Thymus (tissue), 14 donors: Measurements from ENCODE around the gene TMIGD2. TPM values are rescaled to one million over a fixed set of nuclear protein-coding genes. Genes with fewer than 3 reads are reported as not detected.
"Not testable (repeated sequence)": the region's sequence is repeated elsewhere in the genome, so short reads cannot be mapped to it uniquely, and the experiment has no call there.

Experiments used
- DNase-seq, 9 donors: peaks; one replicate each; pipeline ENCODE4 v3.0.0-alpha.2; 2013; ENCODE audit warnings: low spot score in 9 of 9, low read depth in 6 of 9, missing footprints in 1 of 9
- H3K27ac ChIP-seq, 2 donors: one replicate each; pipeline ENCODE4 v1.5.1; 2013; ENCODE audit warnings: control low read depth in 1 of 2, low read depth in 1 of 2, low read length in 1 of 2, mild to moderate bottlenecking in 1 of 2, moderate library complexity in 1 of 2
- H3K27me3 ChIP-seq, 2 donors: one replicate each; pipeline ENCODE4 v1.5.1; 2013; ENCODE audit warnings: low read length in 1 of 2; ENCODE audit not compliant: control insufficient read depth in 2 of 2, insufficient read depth in 1 of 2
- H3K36me3 ChIP-seq, 2 donors: one replicate each; pipeline ENCODE4 v1.5.1; 2013; ENCODE audit warnings: low read length in 1 of 2, mild to moderate bottlenecking in 1 of 2, moderate library complexity in 1 of 2; ENCODE audit not compliant: control insufficient read depth in 2 of 2, insufficient read depth in 2 of 2
- H3K4me1 ChIP-seq, 2 donors: one replicate each; pipeline ENCODE4 v1.5.1; 2013; ENCODE audit warnings: low read length in 2 of 2; ENCODE audit not compliant: control insufficient read depth in 2 of 2, insufficient read depth in 2 of 2
- H3K4me3 ChIP-seq, 2 donors: one replicate each; pipeline ENCODE4 v1.5.1; 2013; ENCODE audit warnings: low read length in 2 of 2, control low read depth in 1 of 2, mild to moderate bottlenecking in 1 of 2
- H3K9me3 ChIP-seq, 2 donors: one replicate each; pipeline ENCODE4 v1.5.1; 2013; ENCODE audit warnings: low read length in 1 of 2, mild to moderate bottlenecking in 1 of 2; ENCODE audit not compliant: control insufficient read depth in 2 of 2, insufficient read depth in 1 of 2
- WGBS: extraction: QIAGEN DNeasy Blood & Tissue Kit; methylation state at CpG from one replicate; pipeline ENCODE4 v1.1.7; 2013; 5-methylcytosine and 5-hydroxymethylcytosine counted together
- long read RNA-seq, 10 donors: transcript quantifications; one replicate each; lab custom pipeline, GENCODE V29; 2026
- polyA plus RNA-seq: library from polyadenylated mRNA; stranded (reverse); fragments of 200-250 nt; gene quantifications from one replicate; pipeline ENCODE4 v1.2.3, GENCODE V29; 2013
- total RNA-seq: library from RNA; stranded (reverse); fragments of 120-200 nt; gene quantifications from one replicate; pipeline ENCODE4 v1.2.4, GENCODE V29; 2013
- donor health status: healthy.

TMIGD2 gene, protein sequence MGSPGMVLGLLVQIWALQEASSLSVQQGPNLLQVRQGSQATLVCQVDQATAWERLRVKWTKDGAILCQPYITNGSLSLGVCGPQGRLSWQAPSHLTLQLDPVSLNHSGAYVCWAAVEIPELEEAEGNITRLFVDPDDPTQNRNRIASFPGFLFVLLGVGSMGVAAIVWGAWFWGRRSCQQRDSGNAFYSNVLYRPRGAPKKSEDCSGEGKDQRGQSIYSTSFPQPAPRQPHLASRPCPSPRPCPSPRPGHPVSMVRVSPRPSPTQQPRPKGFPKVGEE
- total RNA-seq (87.9 TPM), polyA plus RNA-seq (64.8 TPM)
- long read RNA-seq, donor 1, partial matches to known transcripts: 0 of 4 reads
- long read RNA-seq, donor 1, other reads (novel, unspliced or antisense): 0 of 4 reads
- long read RNA-seq, donor 2, transcript TMIGD2-202 (5 exons, 1,212 nt): minor isoform, 52 of 182 reads
- long read RNA-seq, donor 2, transcript TMIGD2-201 (5 exons, 1,262 nt): major isoform, 60 of 182 reads
- long read RNA-seq, donor 2, transcript TMIGD2-203 (4 exons, 489 nt): minor isoform, 8 of 182 reads
- long read RNA-seq, donor 2, partial matches to known transcripts: 45 of 182 reads
- long read RNA-seq, donor 2, other reads (novel, unspliced or antisense): 17 of 182 reads
- long read RNA-seq, donor 3, transcript TMIGD2-201 (5 exons, 1,262 nt): minor isoform, 24 of 82 reads
- long read RNA-seq, donor 3, transcript TMIGD2-203 (4 exons, 489 nt): minor isoform, 5 of 82 reads
- long read RNA-seq, donor 3, transcript TMIGD2-202 (5 exons, 1,212 nt): major isoform, 37 of 82 reads
- long read RNA-seq, donor 3, partial matches to known transcripts: 16 of 82 reads
- long read RNA-seq, donor 3, other reads (novel, unspliced or antisense): 0 of 82 reads
- long read RNA-seq, donor 4, transcript TMIGD2-201 (5 exons, 1,262 nt): minor isoform, 6 of 24 reads
- long read RNA-seq, donor 4, transcript TMIGD2-202 (5 exons, 1,212 nt): major isoform, 17 of 24 reads
- long read RNA-seq, donor 4, partial matches to known transcripts: 0 of 24 reads
- long read RNA-seq, donor 4, other reads (novel, unspliced or antisense): 0 of 24 reads
- long read RNA-seq, donor 5, transcript TMIGD2-201 (5 exons, 1,262 nt): minor isoform, 28 of 126 reads
- long read RNA-seq, donor 5, transcript TMIGD2-202 (5 exons, 1,212 nt): major isoform, 32 of 126 reads
- long read RNA-seq, donor 5, transcript TMIGD2-203 (4 exons, 489 nt): minor isoform, 8 of 126 reads
- long read RNA-seq, donor 5, partial matches to known transcripts: 50 of 126 reads
- long read RNA-seq, donor 5, other reads (novel, unspliced or antisense): 8 of 126 reads
- long read RNA-seq, donor 6, transcript TMIGD2-202 (5 exons, 1,212 nt): major isoform, 20 of 49 reads
- long read RNA-seq, donor 6, transcript TMIGD2-201 (5 exons, 1,262 nt): minor isoform, 16 of 49 reads
- long read RNA-seq, donor 6, partial matches to known transcripts: 6 of 49 reads
- long read RNA-seq, donor 6, other reads (novel, unspliced or antisense): 5 of 49 reads
- long read RNA-seq, donor 7, transcript TMIGD2-201 (5 exons, 1,262 nt): minor isoform, 11 of 94 reads
- long read RNA-seq, donor 7, transcript TMIGD2-202 (5 exons, 1,212 nt): major isoform, 26 of 94 reads
- long read RNA-seq, donor 7, partial matches to known transcripts: 40 of 94 reads
- long read RNA-seq, donor 7, other reads (novel, unspliced or antisense): 14 of 94 reads
- long read RNA-seq, donor 8, transcript TMIGD2-201 (5 exons, 1,262 nt): major isoform, 8 of 15 reads
- long read RNA-seq, donor 8, transcript TMIGD2-202 (5 exons, 1,212 nt): minor isoform, 7 of 15 reads
- long read RNA-seq, donor 8, partial matches to known transcripts: 0 of 15 reads
- long read RNA-seq, donor 8, other reads (novel, unspliced or antisense): 0 of 15 reads
- long read RNA-seq, donor 9, transcript TMIGD2-202 (5 exons, 1,212 nt): minor isoform, 11 of 41 reads
- long read RNA-seq, donor 9, transcript TMIGD2-201 (5 exons, 1,262 nt): major isoform, 13 of 41 reads
- long read RNA-seq, donor 9, partial matches to known transcripts: 9 of 41 reads
- long read RNA-seq, donor 9, other reads (novel, unspliced or antisense): 5 of 41 reads
- long read RNA-seq, donor 10, transcript TMIGD2-202 (5 exons, 1,212 nt): major isoform, 24 of 67 reads
- long read RNA-seq, donor 10, transcript TMIGD2-201 (5 exons, 1,262 nt): minor isoform, 18 of 67 reads
- long read RNA-seq, donor 10, partial matches to known transcripts: 22 of 67 reads
- long read RNA-seq, donor 10, other reads (novel, unspliced or antisense): 0 of 67 reads

DNA sequence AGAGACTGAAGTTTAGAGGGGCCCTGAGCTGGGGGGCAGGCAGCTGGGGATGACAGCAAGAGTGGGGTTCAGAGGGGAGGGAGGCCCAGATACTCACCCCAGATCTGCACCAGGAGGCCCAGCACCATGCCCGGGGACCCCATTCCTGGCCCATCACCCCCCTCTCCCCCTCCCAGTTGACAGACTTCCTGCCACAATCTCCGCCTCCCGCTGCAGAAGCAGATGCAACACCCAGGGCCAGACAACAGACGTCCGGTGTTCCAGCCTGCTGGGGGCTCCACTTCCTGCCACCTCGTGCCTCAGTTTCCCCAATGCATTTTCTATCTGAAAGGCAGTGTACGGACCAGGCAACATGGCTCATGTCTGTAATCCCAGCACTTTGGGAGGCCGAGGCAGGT is at the start of gene TMIGD2:
TMIGD2 (minus strand) TSS at position 147 of the 398 bp plus-strand sequence; CDS start at position 143, 4 bp downstream.
- H3K4me1 ChIP-seq: peaks cover 31 to 74% of the 10 kb centered on the region in 2 donors
- peak within 1 kb of the TSS; percentile 94 to 97 for H3K27ac ChIP-seq
- no peaks in the 10 kb centered on the region for H3K27me3 ChIP-seq
- H3K36me3 ChIP-seq: peaks cover 10 to 11% of the 10 kb centered on the region in 2 donors
- DNase-seq: peak in 7 of 9 donors; percentile 48 to 83 (median 62)
- H3K4me3 ChIP-seq: peak within 1 kb of the TSS; percentile 68 to 69
- H3K9me3 ChIP-seq: no peaks in the 10 kb centered on the region
- WGBS: 21% methylated on average over 8 of the region's 8 CpGs

DNA sequence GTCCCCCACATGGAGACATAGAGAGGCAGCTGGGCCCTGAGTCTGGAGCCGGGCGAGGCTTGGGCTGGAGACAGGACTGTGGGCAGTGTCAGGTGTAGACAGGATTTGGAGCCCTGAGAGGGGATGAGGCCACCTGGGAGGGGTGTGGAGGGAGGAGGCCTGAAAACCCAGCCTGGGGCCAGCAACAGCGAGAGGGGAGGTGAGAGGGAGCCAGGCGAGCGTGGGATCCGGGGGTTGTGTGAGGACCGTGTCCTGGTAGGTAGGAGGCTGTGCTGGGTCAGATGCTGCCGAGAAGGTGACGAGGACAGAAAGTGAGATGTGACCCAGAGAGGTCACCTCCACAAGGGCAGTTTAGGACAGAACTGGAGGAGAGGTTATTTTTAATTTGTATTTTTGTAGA is 48.5 kb upstream of the TMIGD2 start:
- Histone ChIP-seq H3K9me3 (no peaks in the 10 kb centered on the region), H3K4me1 (no peaks in the 10 kb centered on the region), H3K27ac (no peak overlapping the region), H3K4me3 (no peak overlapping the region), H3K27me3 (no peaks in the 10 kb centered on the region), H3K36me3 (peaks cover 9 to 18% of the 10 kb centered on the region in 2 donors)
- DNase-seq: no peak
- WGBS: 99% methylated on average over 9 of the region's 9 CpGs

DNA sequence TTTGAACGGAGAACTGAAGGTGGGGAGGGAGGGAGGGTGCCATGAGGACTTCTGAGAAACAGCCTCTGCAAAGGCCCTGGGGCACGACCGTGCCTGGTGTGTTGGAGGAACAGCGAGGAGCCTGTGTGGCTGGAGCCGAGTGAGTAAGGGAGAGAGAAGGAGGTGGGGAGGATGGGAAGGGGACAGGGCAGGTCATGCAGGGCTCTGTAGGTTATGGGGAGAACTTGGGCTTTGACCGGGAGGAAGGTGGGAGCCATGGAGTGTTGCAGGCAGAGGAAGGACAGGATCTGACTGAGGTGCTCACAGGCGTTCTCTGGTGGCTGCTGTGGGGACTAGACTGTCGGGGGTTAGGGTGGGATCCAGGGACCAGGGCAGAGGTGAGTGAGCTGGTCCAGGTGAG is 47.9 kb upstream of the TMIGD2 start:
- peaks cover 9 to 22% of the 10 kb centered on the region in 2 donors for H3K36me3 ChIP-seq
- DNase-seq: no peak
- no peaks in the 10 kb centered on the region for H3K4me1 ChIP-seq
- no peaks in the 10 kb centered on the region for H3K9me3 ChIP-seq
- no peaks in the 10 kb centered on the region for H3K27me3 ChIP-seq
- 96% methylated on average over 8 of the region's 8 CpGs for WGBS
- no peak overlapping the region for H3K4me3 ChIP-seq
- H3K27ac ChIP-seq: no peak overlapping the region

DNA sequence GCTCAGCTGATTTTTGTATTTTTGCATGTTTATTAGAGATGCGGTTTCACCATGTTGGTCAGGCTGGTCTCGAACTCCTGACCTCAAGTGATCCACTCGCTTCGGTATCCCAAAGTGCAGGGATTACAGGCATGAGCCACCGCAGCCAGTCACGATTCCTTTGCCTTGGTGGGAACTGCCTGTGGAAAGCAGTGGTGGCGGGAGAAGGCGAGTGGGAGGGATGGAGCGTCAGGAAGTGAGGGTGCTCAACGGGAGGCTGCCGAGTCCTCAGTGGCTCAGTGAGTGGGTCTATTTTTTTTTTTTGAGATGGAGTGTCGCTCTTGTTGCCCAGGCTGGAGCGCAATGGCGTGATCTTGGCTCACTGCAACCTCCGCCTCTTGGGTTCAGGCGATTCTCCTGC is 47.0 kb upstream of the TMIGD2 start:
- H3K36me3 ChIP-seq: peaks cover 9 to 20% of the 10 kb centered on the region in 2 donors
- not testable (repeated sequence) for DNase-seq, H3K4me3 ChIP-seq, H3K9me3 ChIP-seq, H3K27ac ChIP-seq, H3K27me3 ChIP-seq, H3K4me1 ChIP-seq
- WGBS: 96% methylated on average over 16 of the region's 16 CpGs

DNA sequence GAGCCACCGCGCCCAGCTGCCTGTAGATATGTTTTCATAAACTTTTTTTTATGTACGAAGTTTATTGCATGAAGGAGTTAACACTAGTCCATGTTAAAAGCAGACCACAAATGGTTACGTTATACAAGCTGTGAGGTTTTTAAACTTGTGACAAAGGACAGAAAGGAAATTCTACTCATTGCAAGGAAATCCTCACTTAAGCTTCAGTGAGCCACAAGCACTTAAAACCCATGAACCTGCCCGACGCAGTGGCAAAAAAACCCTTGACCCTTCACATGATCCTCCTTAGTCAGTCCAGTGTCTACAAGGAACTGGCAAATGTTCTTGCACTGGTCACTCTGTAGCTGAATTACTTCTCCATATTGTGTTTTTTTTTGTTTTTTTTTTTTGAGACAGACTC is 45.3 kb upstream of the TMIGD2 start:
- Histone ChIP-seq H3K36me3 (peaks cover 7 to 13% of the 10 kb centered on the region in 2 donors), H3K27me3 (no peaks in the 10 kb centered on the region), H3K4me1 (peaks cover 7 to 14% of the 10 kb centered on the region in 2 donors), H3K4me3 (no peak overlapping the region), H3K9me3 (no peaks in the 10 kb centered on the region), H3K27ac (no peak overlapping the region)
- WGBS: 75% methylated on average over 6 of the region's 6 CpGs
- DNase-seq: no peak

DNA sequence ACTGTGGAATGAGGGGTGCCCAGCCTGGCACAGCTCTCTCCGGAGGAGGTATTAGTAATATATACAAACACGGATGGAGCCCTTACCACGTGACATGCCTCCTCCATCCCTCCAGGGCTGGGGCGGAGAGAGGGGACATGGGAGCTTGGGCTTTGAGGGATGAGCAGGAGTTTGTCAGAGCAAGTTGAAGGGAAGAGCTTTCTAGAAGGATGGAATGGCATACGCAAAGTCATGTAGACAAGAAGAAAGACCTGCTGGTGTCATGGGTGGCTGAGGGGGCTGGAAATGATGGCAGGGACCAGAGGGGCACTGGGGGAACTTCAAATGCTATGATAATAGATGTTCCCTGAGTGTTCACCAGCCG is 43.8 kb upstream of the TMIGD2 start:
- peaks cover 7 to 13% of the 10 kb centered on the region in 2 donors for H3K36me3 ChIP-seq
- H3K4me1 ChIP-seq: peaks cover 7 to 20% of the 10 kb centered on the region in 2 donors
- no peaks in the 10 kb centered on the region for H3K9me3 ChIP-seq
- no peak for DNase-seq
- no peak overlapping the region for H3K4me3 ChIP-seq
- no peak overlapping the region for H3K27ac ChIP-seq
- no peaks in the 10 kb centered on the region for H3K27me3 ChIP-seq
- 98% methylated on average over 6 of the region's 6 CpGs for WGBS

DNA sequence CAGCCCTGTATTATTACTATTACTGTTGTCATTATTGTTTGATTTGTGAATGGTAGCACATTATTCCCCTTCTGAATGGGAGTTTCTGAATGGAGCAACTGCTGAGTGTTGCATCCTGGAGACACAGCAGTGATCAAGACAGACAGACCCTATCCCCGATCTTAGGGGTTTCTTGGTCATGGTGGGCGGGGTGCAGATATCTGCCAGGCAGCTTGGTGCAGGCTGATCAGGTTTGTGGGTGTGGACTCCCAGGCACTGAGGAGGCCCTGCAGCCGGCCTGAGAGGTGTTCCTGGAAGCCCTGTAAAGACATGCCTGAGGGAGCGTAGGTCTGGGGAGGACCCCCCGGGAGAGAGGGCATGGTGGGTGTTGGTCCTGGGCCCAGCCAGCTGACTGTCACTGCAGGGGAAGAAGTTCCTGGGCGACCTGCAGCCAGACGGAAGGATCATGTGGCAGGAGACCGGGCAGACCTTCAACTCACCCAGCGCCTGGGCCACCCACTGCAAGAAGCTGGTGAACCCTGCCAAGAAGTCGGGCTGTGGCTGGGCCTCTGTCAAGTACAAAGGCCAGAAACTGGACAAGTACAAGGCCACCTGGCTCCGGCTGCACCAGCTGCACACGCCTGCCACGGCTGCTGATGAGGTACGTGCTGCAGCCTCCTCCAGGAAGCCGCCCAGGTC is 43.3 kb upstream of the TMIGD2 start:
- Histone ChIP-seq H3K27me3 (no peaks in the 10 kb centered on the region), H3K36me3 (peaks cover 5 to 13% of the 10 kb centered on the region in 2 donors), H3K4me3 (no peak overlapping the region), H3K9me3 (no peaks in the 10 kb centered on the region), H3K27ac (no peak overlapping the region), H3K4me1 (peaks cover 7 to 20% of the 10 kb centered on the region in 2 donors)
- DNase-seq: no peak
- 98% methylated on average over 15 of the region's 15 CpGs for WGBS
